ENCODE measurements around the gene MMP2.

DNA sequence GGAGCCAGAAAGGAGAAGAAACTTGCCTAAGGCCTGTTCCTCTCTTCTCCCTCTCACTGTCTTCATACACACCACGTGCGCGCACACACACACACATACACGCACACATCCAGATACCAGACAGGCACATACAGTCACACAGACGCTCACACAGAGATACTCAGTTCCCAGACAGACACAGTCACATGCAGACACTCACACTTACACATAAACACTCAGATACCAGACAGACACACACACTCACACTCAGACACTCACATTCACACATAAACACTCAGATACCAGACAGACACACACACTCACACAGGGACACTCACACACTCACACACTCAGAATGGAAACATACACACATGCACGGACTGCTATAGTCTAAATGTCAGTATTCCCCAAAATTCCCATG is 24.1 kb upstream of the MMP2 start:
- no peak for TF ChIP-seq POLR2A (IDR thresholded peaks at IDR 0.05)
- TF ChIP-seq, protein P1, sequence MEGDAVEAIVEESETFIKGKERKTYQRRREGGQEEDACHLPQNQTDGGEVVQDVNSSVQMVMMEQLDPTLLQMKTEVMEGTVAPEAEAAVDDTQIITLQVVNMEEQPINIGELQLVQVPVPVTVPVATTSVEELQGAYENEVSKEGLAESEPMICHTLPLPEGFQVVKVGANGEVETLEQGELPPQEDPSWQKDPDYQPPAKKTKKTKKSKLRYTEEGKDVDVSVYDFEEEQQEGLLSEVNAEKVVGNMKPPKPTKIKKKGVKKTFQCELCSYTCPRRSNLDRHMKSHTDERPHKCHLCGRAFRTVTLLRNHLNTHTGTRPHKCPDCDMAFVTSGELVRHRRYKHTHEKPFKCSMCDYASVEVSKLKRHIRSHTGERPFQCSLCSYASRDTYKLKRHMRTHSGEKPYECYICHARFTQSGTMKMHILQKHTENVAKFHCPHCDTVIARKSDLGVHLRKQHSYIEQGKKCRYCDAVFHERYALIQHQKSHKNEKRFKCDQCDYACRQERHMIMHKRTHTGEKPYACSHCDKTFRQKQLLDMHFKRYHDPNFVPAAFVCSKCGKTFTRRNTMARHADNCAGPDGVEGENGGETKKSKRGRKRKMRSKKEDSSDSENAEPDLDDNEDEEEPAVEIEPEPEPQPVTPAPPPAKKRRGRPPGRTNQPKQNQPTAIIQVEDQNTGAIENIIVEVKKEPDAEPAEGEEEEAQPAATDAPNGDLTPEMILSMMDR (IDR thresholded peaks at IDR 0.05): no peak
